Middle frontal gyrus (tissue), 1 donor: ENCODE results near the gene STRIP1.
"Not testable (repeated sequence)": the region's sequence is repeated elsewhere in the genome, so short reads cannot be mapped to it uniquely, and the experiment has no call there.

Experiments
- DNase-seq: peaks from one replicate; pipeline ENCODE4 v3.0.0-alpha.2; 2015; ENCODE audit warnings: low spot score; ENCODE audit errors: extremely low spot score

STRIP1 gene

GRCh38 chr1:110068646-110069403 is 34.4 kb downstream of the STRIP1 start:
- no peak for DNase-seq

- DNase-seq, result no peak
These were observed 35.2 kb downstream of the STRIP1 start for GRCh38 chr1:110069404-110070281.

- DNase-seq, result no peak
These were observed 35.9 kb downstream of the STRIP1 start for GRCh38 chr1:110070282-110070669.

- DNase-seq, result no peak
These were observed 36.3 kb downstream of the STRIP1 start, which contains the start of gene ALX3 for GRCh38 chr1:110070671-110071242. ALX3 (minus strand) TSS chr1:110070672; CDS start chr1:110070612, 60 bp downstream.

GRCh38 chr1:110074166-110074565 is 39.7 kb downstream of the STRIP1 start:
- no peak for DNase-seq

- DNase-seq, result no peak
These were observed 42.5 kb downstream of the STRIP1 start for GRCh38 chr1:110076789-110077500.

- not testable (repeated sequence) for DNase-seq
These were observed 45.6 kb downstream of the STRIP1 start for GRCh38 chr1:110079995-110080394.

- DNase-seq, result no peak
These were observed 46.6 kb downstream of the STRIP1 start for GRCh38 chr1:110081061-110081460.

GRCh38 chr1:110082477-110082876 is 48.1 kb downstream of the STRIP1 start:
- no peak for DNase-seq

- no peak for DNase-seq
These were observed 48.8 kb downstream of the STRIP1 start for GRCh38 chr1:110083061-110083865.

GRCh38 chr1:110083866-110084226 is 49.4 kb downstream of the STRIP1 start:
- no peak for DNase-seq

GRCh38 chr1:110084227-110085078 is 50.0 kb downstream of the STRIP1 start:
- DNase-seq, result no peak

- no peak for DNase-seq
These were observed 51.2 kb downstream of the STRIP1 start for GRCh38 chr1:110085671-110086070.

GRCh38 chr1:110086961-110087360 is 52.5 kb downstream of the STRIP1 start:
- DNase-seq, result no peak

GRCh38 chr1:110087812-110088738 is 53.7 kb downstream of the STRIP1 start:
- DNase-seq, result peak; percentile 36

GRCh38 chr1:110088739-110089316 is 54.4 kb downstream of the STRIP1 start:
- no peak for DNase-seq

GRCh38 chr1:110089561-110090275 is 55.3 kb downstream of the STRIP1 start:
- no peak for DNase-seq

- no peak for DNase-seq
These were observed 57.0 kb downstream of the STRIP1 start for GRCh38 chr1:110091381-110091780.
